ENCODE measurements around the gene SLC6A1.

SLC6A1 gene

GRCh38 chr3:10994306-10994705, 1.8 kb downstream of the SLC6A1 start:
- TF ChIP-seq ZNF274 (IDR thresholded peaks at IDR 0.05; ENCODE audit: low read depth, low read length), result no peak
- H3K4me3 ChIP-seq (ENCODE audit: low read length), result no peak overlapping the region

DNA sequence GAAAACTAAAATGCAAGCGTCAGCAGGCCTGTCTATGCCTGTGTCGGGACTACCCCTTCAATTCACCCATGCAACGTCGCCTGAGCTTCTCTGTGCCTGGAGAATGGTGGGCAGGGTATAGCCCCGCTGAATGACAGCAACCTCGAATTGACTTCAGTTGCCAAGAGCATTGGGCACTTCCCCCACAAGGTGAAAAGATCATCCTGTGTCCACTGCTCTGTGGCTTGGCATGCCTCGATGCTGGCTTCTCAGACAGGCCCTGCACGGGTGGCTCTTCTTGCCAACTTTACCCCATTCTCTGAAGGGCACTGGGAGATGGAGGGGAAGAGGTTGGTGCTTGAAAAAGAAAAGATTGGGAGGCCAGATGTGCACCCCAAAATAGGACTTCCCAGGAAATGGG, 3.3 kb downstream of the SLC6A1 start:
- H3K4me3 ChIP-seq (ENCODE audit: low read length), result no peak overlapping the region

GRCh38 chr3:10996345-10997013, 3.9 kb downstream of the SLC6A1 start:
- TF ChIP-seq ZNF274 (IDR thresholded peaks at IDR 0.05; ENCODE audit: low read depth, low read length), result no peak
- no peak overlapping the region for H3K4me3 ChIP-seq (ENCODE audit: low read length)

More for the DNA sequence above, 3.3 kb downstream of the SLC6A1 start:
- no peak for TF ChIP-seq ZNF274 (IDR thresholded peaks at IDR 0.05; ENCODE audit: low read depth, low read length)

DNA sequence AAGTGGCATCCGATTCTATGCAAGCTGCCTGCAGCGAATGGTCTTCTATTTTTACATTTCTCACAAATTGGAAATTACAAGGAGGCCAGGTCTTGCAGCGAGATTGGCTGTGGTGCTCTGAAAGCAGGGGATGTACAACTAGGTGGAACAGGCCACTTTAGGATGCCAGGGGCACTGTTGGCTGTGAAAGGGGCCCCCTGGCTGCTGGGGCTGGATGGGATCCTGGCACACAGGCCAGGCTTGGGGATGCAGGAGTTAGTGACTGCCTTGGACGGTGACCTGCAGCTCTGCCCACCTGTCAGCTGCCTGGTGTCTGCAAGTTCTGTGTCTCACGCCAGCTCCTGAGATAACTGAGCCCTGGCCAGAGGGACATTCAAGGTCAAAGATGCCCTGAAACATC, 4.6 kb downstream of the SLC6A1 start:
- no peak for TF ChIP-seq ZNF274 (IDR thresholded peaks at IDR 0.05; ENCODE audit: low read depth, low read length)
- no peak overlapping the region for H3K4me3 ChIP-seq (ENCODE audit: low read length)

- TF ChIP-seq ZNF274 (IDR thresholded peaks at IDR 0.05; ENCODE audit: low read depth, low read length), result no peak
- no peak overlapping the region for H3K4me3 ChIP-seq (ENCODE audit: low read length)
Measured at GRCh38 chr3:10998542-10998941, 6.0 kb downstream of the SLC6A1 start.

DNA sequence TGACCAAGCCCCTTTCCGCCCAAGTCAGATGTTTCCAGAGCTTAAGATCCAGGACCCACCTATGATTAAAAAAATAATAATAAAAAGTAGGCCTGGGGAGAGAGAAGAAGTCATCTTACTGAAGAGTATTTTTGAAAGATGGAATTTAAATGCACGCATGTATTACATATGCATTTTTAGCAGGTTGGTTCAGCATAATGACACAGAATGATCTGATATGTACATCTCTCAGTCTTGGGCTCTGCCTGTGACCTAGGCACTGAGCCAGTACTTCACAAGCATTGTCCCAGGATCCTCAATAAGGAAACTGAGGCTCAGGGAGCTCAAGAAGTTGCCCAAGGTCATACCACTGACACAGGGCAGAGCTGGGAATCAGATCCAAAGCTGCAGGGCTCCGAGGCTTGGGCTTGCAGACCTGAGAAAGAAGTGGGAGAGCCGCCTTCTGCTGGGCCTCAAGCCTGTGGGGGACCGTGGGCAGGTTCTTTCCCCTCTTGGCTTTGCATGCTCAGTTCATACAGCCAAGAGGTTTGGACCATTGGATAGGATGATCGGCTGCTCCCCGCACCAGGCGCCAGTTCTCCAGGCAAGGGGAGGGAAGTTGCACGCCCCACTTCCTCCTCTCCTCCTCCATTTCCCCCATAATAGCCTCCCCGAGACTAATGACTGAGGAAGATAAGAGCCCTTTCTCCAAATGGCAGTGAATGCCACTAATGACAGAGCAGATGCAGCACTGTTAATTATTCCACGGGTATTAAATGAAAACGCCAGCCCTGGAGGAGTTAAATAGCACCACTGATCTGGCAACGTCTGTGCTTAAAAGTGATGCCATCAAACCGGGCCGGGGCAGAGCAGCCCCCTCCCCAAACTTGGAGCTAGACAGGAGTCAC, 6.9 kb downstream of the SLC6A1 start:
- H3K4me3 ChIP-seq (ENCODE audit: low read length), result no peak overlapping the region
- TF ChIP-seq ZNF274 (IDR thresholded peaks at IDR 0.05; ENCODE audit: low read depth, low read length), result no peak

- H3K4me3 ChIP-seq (ENCODE audit: low read length), result no peak overlapping the region
- no peak for TF ChIP-seq ZNF274 (IDR thresholded peaks at IDR 0.05; ENCODE audit: low read depth, low read length)
Measured at GRCh38 chr3:11000528-11000927, 8.0 kb downstream of the SLC6A1 start.

GRCh38 chr3:11001020-11001657, 8.6 kb downstream of the SLC6A1 start:
- H3K4me3 ChIP-seq (ENCODE audit: low read length), result no peak overlapping the region
- no peak for TF ChIP-seq ZNF274 (IDR thresholded peaks at IDR 0.05; ENCODE audit: low read depth, low read length)

- no peak for TF ChIP-seq ZNF274 (IDR thresholded peaks at IDR 0.05; ENCODE audit: low read depth, low read length)
- no peak overlapping the region for H3K4me3 ChIP-seq (ENCODE audit: low read length)
Measured at GRCh38 chr3:11001658-11002021, 9.1 kb downstream of the SLC6A1 start.

DNA sequence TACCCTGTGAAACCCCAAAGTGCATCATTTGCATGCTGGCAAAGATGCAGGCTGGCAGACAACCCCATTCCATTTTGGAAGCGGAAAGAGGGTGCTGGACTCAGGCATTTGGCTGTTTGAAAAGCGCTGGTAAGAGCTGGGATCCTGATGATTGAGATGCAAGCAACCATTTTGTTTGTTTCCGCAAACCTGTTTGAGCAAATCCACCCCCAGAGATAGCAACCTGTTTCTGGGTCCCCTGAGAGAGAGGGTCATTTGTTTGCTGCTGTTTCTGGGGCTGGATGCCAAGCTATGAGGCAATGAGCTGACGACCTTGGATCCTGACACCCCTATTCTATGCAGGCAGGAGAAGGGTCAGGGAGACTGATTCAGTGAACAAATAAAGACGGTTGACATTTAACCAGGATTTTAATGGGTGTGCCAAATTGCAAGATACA, 9.8 kb downstream of the SLC6A1 start:
- no peak for TF ChIP-seq ZNF274 (IDR thresholded peaks at IDR 0.05; ENCODE audit: low read depth, low read length)
- H3K4me3 ChIP-seq (ENCODE audit: low read length), result no peak overlapping the region

DNA sequence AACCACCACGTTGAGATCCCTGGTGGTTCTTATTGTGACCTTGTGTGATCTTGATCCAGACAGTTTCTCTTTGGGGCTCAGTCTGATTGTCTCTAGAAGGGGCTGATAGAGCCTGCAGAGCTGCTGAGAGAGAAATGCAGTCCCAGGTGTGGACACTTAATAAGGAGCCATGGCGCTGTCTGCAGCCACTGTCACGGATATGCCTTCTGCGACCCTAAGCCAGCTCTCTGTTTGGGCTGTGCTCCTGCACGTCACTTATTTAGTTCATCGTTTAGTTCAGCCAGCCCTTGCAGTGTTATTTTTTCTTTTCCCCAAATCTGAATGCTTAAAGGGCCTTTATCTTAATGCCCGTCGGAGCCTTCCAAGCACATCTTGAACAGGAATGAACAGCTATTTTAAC, 12.0 kb downstream of the SLC6A1 start:
- no peak overlapping the region for H3K4me3 ChIP-seq (ENCODE audit: low read length)

GRCh38 chr3:11005686-11006256, 13.2 kb downstream of the SLC6A1 start:
- no peak overlapping the region for H3K4me3 ChIP-seq (ENCODE audit: low read length)
- no peak for TF ChIP-seq ZNF274 (IDR thresholded peaks at IDR 0.05; ENCODE audit: low read depth, low read length)

More for the DNA sequence above, 12.0 kb downstream of the SLC6A1 start:
- no peak for TF ChIP-seq ZNF274 (IDR thresholded peaks at IDR 0.05; ENCODE audit: low read depth, low read length)

GRCh38 chr3:11006986-11007933, 14.7 kb downstream of the SLC6A1 start:
- no peak for TF ChIP-seq ZNF274 (IDR thresholded peaks at IDR 0.05; ENCODE audit: low read depth, low read length)

More at GRCh38 chr3:11006986-11007933, 14.7 kb downstream of the SLC6A1 start:
- no peak overlapping the region for H3K4me3 ChIP-seq (ENCODE audit: low read length)
